Neural progenitor cell (in vitro differentiated cells): ENCODE data around the gene GATA1. TPM values are rescaled to one million over a fixed set of nuclear protein-coding genes. Genes with fewer than 3 reads are reported as not detected.
A peak's percentile ranks its signal among the peaks of the same experiment; 100 is the strongest.

Experiments used
- DNase-seq: peaks from one replicate; pipeline ENCODE4 v3.0.0-alpha.2; 2016; ENCODE audit warnings: low spot score
- H2AFZ ChIP-seq: fragments of 200-600 bp; sonication (generic); replicated peaks from 2 replicates; pipeline ENCODE4 v1.6.1; 2016; ENCODE audit warnings: antibody characterized with exemption
- H3F3A ChIP-seq: fragments of 200-600 bp; sonication (generic); 2 replicates; pipeline ENCODE4 v1.6.1; 2016; ENCODE audit warnings: antibody characterized with exemption, low read depth
- H3K27ac ChIP-seq: fragments of 200-600 bp; sonication (generic); 2 replicates; pipeline ENCODE4 v1.5.1; 2016; ENCODE audit warnings: mild to moderate bottlenecking
- H3K27me3 ChIP-seq: fragments of 200-600 bp; sonication (generic); 2 replicates; pipeline ENCODE4 v1.6.1; 2016; ENCODE audit warnings: mild to moderate bottlenecking, moderate library complexity
- H3K36me3 ChIP-seq: fragments of 200-600 bp; sonication (generic); 2 replicates; pipeline ENCODE4 v1.5.1; 2016
- H3K4me1 ChIP-seq: fragments of 200-600 bp; sonication (generic); 2 replicates; pipeline ENCODE4 v1.6.1; 2016; ENCODE audit warnings: mixed run types
- H3K4me2 ChIP-seq: fragments of 200-600 bp; sonication (generic); 2 replicates; pipeline ENCODE4 v1.6.1; 2016
- H3K4me3 ChIP-seq: fragments of 200-600 bp; sonication (generic); 2 replicates; pipeline ENCODE4 v1.5.1; 2016
- H3K79me2 ChIP-seq: fragments of 200-600 bp; sonication (generic); 2 replicates; pipeline ENCODE4 v1.6.1; 2016; ENCODE audit warnings: low read depth
- H3K9ac ChIP-seq: fragments of 200-600 bp; sonication (generic); 2 replicates; pipeline ENCODE4 v1.6.1; 2016
- H3K9me3 ChIP-seq: fragments of 200-600 bp; sonication (generic); 2 replicates; pipeline ENCODE4 v1.5.1; 2016; ENCODE audit warnings: low read depth
- H4K20me1 ChIP-seq: fragments of 200-600 bp; sonication (generic); 2 replicates; pipeline ENCODE4 v1.6.1; 2016; ENCODE audit warnings: low read depth
- H3K27ac Mint-ChIP-seq: 3 replicates; pipeline ENCODE4 v1.8.0; 2021; ENCODE audit warnings: mixed read lengths
- H3K27me3 Mint-ChIP-seq: 2 replicates; pipeline ENCODE4 v1.8.0; 2022; ENCODE audit warnings: low read depth, mild to moderate bottlenecking, inconsistent platforms, moderate library complexity, mixed read lengths; ENCODE audit not compliant: insufficient read depth
- H3K36me3 Mint-ChIP-seq: 3 replicates; pipeline ENCODE4 v1.8.0; 2021; ENCODE audit warnings: mixed read lengths
- H3K4me1 Mint-ChIP-seq: 3 replicates; pipeline ENCODE4 v1.8.0; 2021; ENCODE audit warnings: mixed read lengths
- H3K4me3 Mint-ChIP-seq: 3 replicates; pipeline ENCODE4 v1.8.0; 2021; ENCODE audit warnings: mild to moderate bottlenecking, moderate library complexity, mixed read lengths
- H3K9me3 Mint-ChIP-seq: 3 replicates; pipeline ENCODE4 v1.8.0; 2020; ENCODE audit warnings: mixed read lengths
- EZH2 ChIP-seq: fragments of 200-600 bp; sonication (generic); IDR thresholded peaks from 2 replicates; pipeline ENCODE4 v1.6.1; 2017; ENCODE audit warnings: antibody characterized with exemption, mild to moderate bottlenecking, moderate library complexity
- EZH2phosphoT487 ChIP-seq: fragments of 200-600 bp; sonication (generic); IDR thresholded peaks from 2 replicates; pipeline ENCODE4 v1.6.1; 2017; ENCODE audit warnings: antibody characterized with exemption
- total RNA-seq: library from RNA; depleted of rRNA; stranded (reverse); fragments of >200 nt; gene quantifications from 2 replicates; pipeline ENCODE4 v1.2.3, GENCODE V29; 2015; ENCODE audit warnings: low replicate concordance
- TF ChIP-seq, protein P1 (sequence below): fragments of 200-600 bp; sonication (generic); IDR thresholded peaks from 2 replicates; pipeline ENCODE4 v1.5.1; 2017; ENCODE audit warnings: antibody characterized with exemption, mild to moderate bottlenecking

The GATA1 gene
- total RNA-seq, 1 donor from 2014 or later = not detected

DNA sequence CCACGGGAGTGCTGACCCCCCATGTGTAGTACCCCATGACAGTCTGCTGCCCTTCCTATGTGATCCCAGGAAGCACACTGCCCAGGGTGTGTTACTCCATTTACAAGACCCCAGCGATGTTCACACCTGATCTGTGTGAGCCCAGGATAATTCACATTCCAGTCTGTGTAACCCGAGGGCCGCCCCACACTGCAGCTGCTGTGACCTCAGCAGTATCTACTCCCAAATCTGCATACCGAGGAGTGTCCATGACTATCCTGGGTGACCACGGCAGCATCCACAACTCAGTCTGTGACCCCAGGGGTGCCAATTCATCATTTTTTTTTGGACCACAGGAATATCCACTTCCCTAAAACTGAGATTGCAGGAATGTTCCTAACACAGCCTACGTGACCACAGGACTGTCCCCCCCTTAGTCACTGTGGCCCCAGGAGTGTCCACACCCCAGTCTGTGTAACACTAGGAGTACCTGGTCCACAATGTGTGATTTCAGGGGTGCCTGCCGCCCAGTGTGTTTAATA lies 32.6 kb upstream of the GATA1 start:
- Histone ChIP-seq H3K9ac (no peak overlapping the region), H3K4me2 (no peak overlapping the region), H3K27ac (no peak overlapping the region), H3K79me2 (no peaks in the 10 kb centered on the region), H3K27me3 (no peaks in the 10 kb centered on the region), H3K9me3 (no peaks in the 10 kb centered on the region), H3F3A (no peaks in the 10 kb centered on the region), H4K20me1 (no peaks in the 10 kb centered on the region), H3K4me1 (no peaks in the 10 kb centered on the region), H3K4me3 (no peak overlapping the region), H3K36me3 (no peaks in the 10 kb centered on the region), H2AFZ (no peak overlapping the region)
- no peak for DNase-seq
- Mint-ChIP-seq H3K27ac (no peak overlapping the region), H3K27me3 (peaks cover 2% of the 10 kb centered on the region), H3K36me3 (no peaks in the 10 kb centered on the region), H3K4me3 (no peak overlapping the region), H3K9me3 (peaks cover 11% of the 10 kb centered on the region), H3K4me1 (no peaks in the 10 kb centered on the region)
- TF ChIP-seq EZH2 (no peak), EZH2phosphoT487 (no peak)
- TF ChIP-seq, protein P1, sequence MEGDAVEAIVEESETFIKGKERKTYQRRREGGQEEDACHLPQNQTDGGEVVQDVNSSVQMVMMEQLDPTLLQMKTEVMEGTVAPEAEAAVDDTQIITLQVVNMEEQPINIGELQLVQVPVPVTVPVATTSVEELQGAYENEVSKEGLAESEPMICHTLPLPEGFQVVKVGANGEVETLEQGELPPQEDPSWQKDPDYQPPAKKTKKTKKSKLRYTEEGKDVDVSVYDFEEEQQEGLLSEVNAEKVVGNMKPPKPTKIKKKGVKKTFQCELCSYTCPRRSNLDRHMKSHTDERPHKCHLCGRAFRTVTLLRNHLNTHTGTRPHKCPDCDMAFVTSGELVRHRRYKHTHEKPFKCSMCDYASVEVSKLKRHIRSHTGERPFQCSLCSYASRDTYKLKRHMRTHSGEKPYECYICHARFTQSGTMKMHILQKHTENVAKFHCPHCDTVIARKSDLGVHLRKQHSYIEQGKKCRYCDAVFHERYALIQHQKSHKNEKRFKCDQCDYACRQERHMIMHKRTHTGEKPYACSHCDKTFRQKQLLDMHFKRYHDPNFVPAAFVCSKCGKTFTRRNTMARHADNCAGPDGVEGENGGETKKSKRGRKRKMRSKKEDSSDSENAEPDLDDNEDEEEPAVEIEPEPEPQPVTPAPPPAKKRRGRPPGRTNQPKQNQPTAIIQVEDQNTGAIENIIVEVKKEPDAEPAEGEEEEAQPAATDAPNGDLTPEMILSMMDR = no peak

- Histone ChIP-seq H3K4me2 (no peak overlapping the region), H3K27ac (no peak overlapping the region), H3K9me3 (no peaks in the 10 kb centered on the region), H3K36me3 (no peaks in the 10 kb centered on the region), H2AFZ (no peak overlapping the region), H3F3A (no peaks in the 10 kb centered on the region), H4K20me1 (no peaks in the 10 kb centered on the region), H3K4me1 (no peaks in the 10 kb centered on the region), H3K27me3 (no peaks in the 10 kb centered on the region), H3K79me2 (no peaks in the 10 kb centered on the region), H3K4me3 (no peak overlapping the region), H3K9ac (no peak overlapping the region)
- Mint-ChIP-seq H3K4me3 (no peak overlapping the region), H3K4me1 (no peaks in the 10 kb centered on the region), H3K27ac (no peak overlapping the region), H3K9me3 (peaks cover 11% of the 10 kb centered on the region), H3K36me3 (no peaks in the 10 kb centered on the region), H3K27me3 (peaks cover 2% of the 10 kb centered on the region)
- DNase-seq = no peak
- TF ChIP-seq, protein P1 = no peak
- TF ChIP-seq EZH2 = no peak
- TF ChIP-seq EZH2phosphoT487 = no peak
These were observed 32.2 kb upstream of the GATA1 start for GRCh38 chrX:48754238-48754637.

DNA sequence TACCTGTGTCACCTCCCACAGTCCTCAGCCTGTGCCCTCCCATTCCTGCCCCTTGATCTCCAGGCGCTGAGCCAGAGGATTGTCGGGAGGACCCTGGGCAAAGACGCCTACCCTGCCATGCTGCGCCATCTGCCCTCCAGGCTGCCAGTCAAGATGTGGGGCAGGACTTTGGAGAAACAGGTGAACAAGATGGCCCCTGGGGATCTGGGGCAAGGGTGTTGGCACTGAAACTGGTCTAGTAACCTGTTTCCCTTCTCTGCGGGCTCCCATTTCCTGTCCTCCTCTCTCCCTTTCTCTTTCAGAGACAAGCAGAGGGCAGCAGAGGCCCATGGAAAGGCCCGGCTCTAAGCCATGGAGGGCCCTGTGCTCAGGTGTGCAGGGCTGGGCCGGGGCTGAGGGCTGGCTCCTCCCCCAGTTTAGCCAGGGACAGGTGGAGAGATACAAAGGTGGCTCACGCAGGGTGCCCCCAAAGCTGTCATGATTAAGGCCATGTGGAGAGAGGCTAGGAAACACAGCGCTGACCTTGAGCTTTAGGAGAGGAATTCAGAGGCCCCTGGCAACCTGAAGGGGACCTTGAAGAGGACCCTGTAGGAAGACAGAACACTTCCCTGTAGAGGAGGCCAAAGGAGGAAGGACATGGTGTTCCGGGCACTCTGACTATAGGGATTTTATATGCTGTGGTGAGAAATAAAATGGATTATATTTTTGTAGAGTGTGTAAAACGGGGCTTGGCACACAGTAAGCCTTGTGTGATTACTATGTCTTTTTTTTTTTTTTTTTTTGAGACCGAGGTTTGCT lies 24.5 kb upstream of the GATA1 start, which contains the start of gene GLOD5:
Gene GLOD5, plus strand, starts transcription at position 74 of the 798 bp plus-strand sequence. Its CDS starts 44 bp downstream, at position 118.
- H3K36me3 ChIP-seq = no peaks in the 10 kb centered on the region
- H3K9me3 ChIP-seq = no peaks in the 10 kb centered on the region
- no peaks in the 10 kb centered on the region for H3K27me3 ChIP-seq
- H4K20me1 ChIP-seq = no peaks in the 10 kb centered on the region
- TF ChIP-seq, protein P1 = peak; percentile 46
- TF ChIP-seq EZH2 = no peak
- H3K9me3 Mint-ChIP-seq = peaks cover 6% of the 10 kb centered on the region
- no peak within 1 kb of the TSS for H2AFZ ChIP-seq
- no peaks in the 10 kb centered on the region for H3K36me3 Mint-ChIP-seq
- no peak within 1 kb of the TSS for H3K4me2 ChIP-seq
- H3K27me3 Mint-ChIP-seq = peaks cover 4% of the 10 kb centered on the region
- H3K27ac Mint-ChIP-seq = no peak within 1 kb of the TSS
- no peaks in the 10 kb centered on the region for H3F3A ChIP-seq
- peak; percentile 54 for DNase-seq
- no peaks in the 10 kb centered on the region for H3K4me1 Mint-ChIP-seq
- H3K4me3 ChIP-seq = no peak within 1 kb of the TSS
- H3K4me3 Mint-ChIP-seq = no peak within 1 kb of the TSS
- no peaks in the 10 kb centered on the region for H3K4me1 ChIP-seq
- no peaks in the 10 kb centered on the region for H3K79me2 ChIP-seq
- H3K27ac ChIP-seq = no peak within 1 kb of the TSS
- no peak within 1 kb of the TSS for H3K9ac ChIP-seq
